ENCODE data around the gene RNASEH2A. TPM values are rescaled to one million over a fixed set of nuclear protein-coding genes. Genes with fewer than 3 reads are reported as not detected.

Gene RNASEH2A
- total and polyA plus RNA-seq, 2 of the 13 experiments (the other 11 are each of a cell fraction or from before 2014, with no cell fraction given): 25.1 to 35.8 TPM

DNA sequence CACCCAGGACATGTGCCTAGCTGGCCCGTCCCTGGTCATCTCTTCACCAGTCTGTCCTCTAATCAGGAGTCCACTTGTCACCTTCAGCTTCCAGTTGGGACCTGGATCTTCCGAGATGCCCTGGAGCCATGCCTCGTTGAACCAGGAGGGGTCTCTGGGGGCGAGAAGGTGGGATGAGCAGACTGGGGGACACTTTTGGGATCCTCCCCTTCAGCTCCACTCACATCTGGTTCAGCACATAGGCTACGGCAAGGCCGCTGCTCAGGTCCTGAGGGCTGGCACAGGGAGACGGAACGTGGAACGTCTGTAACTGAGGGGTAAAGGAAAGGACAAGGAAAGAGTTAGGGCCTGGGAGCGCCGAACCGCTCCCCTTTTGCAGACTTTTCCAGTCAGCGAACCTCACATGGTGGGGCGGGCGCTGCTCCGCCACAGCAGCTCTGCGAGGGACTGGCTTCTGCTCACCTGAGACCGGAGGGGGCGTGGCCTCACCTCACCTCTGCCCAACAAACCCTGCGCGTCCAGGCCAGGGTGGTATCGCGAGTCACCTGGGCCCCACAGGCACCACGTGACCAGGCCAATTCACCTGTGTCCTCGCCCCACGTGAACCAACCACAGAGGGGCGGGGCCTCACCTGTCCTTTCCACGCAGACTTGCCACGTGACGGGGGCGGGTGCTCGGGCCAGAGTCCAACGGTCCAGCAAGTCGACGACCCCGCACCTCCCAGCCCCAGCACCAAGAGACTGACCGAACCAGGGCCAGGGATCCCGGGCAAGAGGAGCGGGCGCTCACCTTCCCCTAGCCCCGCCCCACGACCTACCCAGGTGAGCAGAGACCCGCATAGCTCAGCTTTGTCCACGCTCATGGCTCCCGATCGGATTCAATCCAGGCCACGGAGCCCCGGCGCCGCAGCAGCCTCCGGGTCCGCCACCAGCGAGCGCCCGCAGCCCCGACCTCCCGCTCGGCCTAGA lies 31.5 kb upstream of the RNASEH2A start, which contains the start of gene HOOK2 (continued):
- TF ChIP-seq ZMYM4 (CRISPR knock-in tag; IDR thresholded peaks at IDR 0.05) (0 out of 2 replicates have a peak, but pooled peaks have one; percentile 14), ZNF660 (CRISPR knock-in tag; IDR thresholded peaks at IDR 0.05; ENCODE audit: borderline replicate concordance, low read depth) (no peak), RNF219 (CRISPR knock-in tag; IDR thresholded peaks at IDR 0.05) (no peak), ZNF772 (CRISPR knock-in tag; IDR thresholded peaks at IDR 0.05) (peak; percentile 42; the same call in 1 of the 2 replicates), RARG (CRISPR knock-in tag; IDR thresholded peaks at IDR 0.05; ENCODE audit: low read depth) (no peak), ESRRA (CRISPR knock-in tag; IDR thresholded peaks at IDR 0.05; ENCODE audit: low read depth) (0 out of 2 replicates have a peak, but pooled peaks have one; percentile 41), ZNF230 (CRISPR knock-in tag; IDR thresholded peaks at IDR 0.05) (peak; percentile 83; the same call in 1 of the 2 replicates), MEF2D (CRISPR knock-in tag; IDR thresholded peaks at IDR 0.05) (no peak), ZNF512B (CRISPR knock-in tag; IDR thresholded peaks at IDR 0.05; ENCODE audit: borderline replicate concordance) (no peak), ZNF33A (CRISPR knock-in tag; IDR thresholded peaks at IDR 0.05; ENCODE audit: borderline replicate concordance) (no peak), THAP11 (CRISPR knock-in tag; IDR thresholded peaks at IDR 0.05) (no peak), HMG20A (CRISPR knock-in tag; IDR thresholded peaks at IDR 0.05; ENCODE audit: borderline replicate concordance) (no peak), ZNF501 (CRISPR knock-in tag; IDR thresholded peaks at IDR 0.05) (no peak), ZNF800 (CRISPR knock-in tag; IDR thresholded peaks at IDR 0.05) (no peak), KDM2A (CRISPR knock-in tag; IDR thresholded peaks at IDR 0.05; ENCODE audit: borderline replicate concordance, low read depth) (peak; percentile 26; the same call in 1 of the 2 replicates), SMARCE1 (IDR thresholded peaks at IDR 0.05; ENCODE audit: borderline replicate concordance) (no peak), ZNF441 (CRISPR knock-in tag; IDR thresholded peaks at IDR 0.05; ENCODE audit: borderline replicate concordance) (no peak)
- TF ChIP-seq, protein P1, sequence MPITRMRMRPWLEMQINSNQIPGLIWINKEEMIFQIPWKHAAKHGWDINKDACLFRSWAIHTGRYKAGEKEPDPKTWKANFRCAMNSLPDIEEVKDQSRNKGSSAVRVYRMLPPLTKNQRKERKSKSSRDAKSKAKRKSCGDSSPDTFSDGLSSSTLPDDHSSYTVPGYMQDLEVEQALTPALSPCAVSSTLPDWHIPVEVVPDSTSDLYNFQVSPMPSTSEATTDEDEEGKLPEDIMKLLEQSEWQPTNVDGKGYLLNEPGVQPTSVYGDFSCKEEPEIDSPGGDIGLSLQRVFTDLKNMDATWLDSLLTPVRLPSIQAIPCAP (CRISPR knock-in tag; IDR thresholded peaks at IDR 0.05; ENCODE audit: low read depth): no peak
- TF ChIP-seq, protein P2, sequence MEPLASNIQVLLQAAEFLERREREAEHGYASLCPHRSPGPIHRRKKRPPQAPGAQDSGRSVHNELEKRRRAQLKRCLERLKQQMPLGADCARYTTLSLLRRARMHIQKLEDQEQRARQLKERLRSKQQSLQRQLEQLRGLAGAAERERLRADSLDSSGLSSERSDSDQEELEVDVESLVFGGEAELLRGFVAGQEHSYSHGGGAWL (CRISPR knock-in tag; IDR thresholded peaks at IDR 0.05): peak; percentile 38; the same call in 1 of the 2 replicates
